ENCODE data around the gene RELB. TPM values are rescaled to one million over a fixed set of nuclear protein-coding genes. Genes with fewer than 3 reads are reported as not detected.

The RELB gene
- total RNA-seq, 1 donor from 2014 or later = 73.3 TPM

Other genes starting within 250 kb of the RELB start
- gene CBLC, start 223.6 kb upstream of the RELB start, total RNA-seq = not detected in 2 replicates
- gene BCAM, start 192.4 kb upstream of the RELB start, total RNA-seq = not detected in 2 replicates
- gene NECTIN2, start 155.2 kb upstream of the RELB start, total RNA-seq = 0.08 and 0.39 TPM in 2 replicates
- gene TOMM40, start 110.2 kb upstream of the RELB start, total RNA-seq = 209 and 211 TPM in 2 replicates
- 0.41 and 0.42 TPM in 2 replicates for gene APOE, start 95.7 kb upstream of the RELB start, total RNA-seq
- 1.2 TPM in 1 of 2 replicates, not detected in the other for gene APOC1, start 86.9 kb upstream of the RELB start, total RNA-seq
- not detected in 2 replicates for gene APOC4, start 59.2 kb upstream of the RELB start, total RNA-seq
- not detected in 2 replicates for gene APOC2, start 55.4 kb upstream of the RELB start, total RNA-seq
- gene CLPTM1, start 46.1 kb upstream of the RELB start, total RNA-seq = 86.1 and 93.1 TPM in 2 replicates
- 106 and 116 TPM in 2 replicates for gene CLASRP, start 37.6 kb downstream of the RELB start, total RNA-seq
- gene ZNF296, start 75.0 kb downstream of the RELB start, total RNA-seq = 4.3 and 4.7 TPM in 2 replicates
- gene GEMIN7, start 77.8 kb downstream of the RELB start, total RNA-seq = 46.8 and 53.6 TPM in 2 replicates
- 20.4 and 20.5 TPM in 2 replicates for gene PPP1R37, start 91.7 kb downstream of the RELB start, total RNA-seq
- gene NKPD1, start 159.5 kb downstream of the RELB start, total RNA-seq = 0.16 and 0.20 TPM in 2 replicates
- 18.4 and 22.8 TPM in 2 replicates for gene TRAPPC6A, start 176.8 kb downstream of the RELB start, total RNA-seq
- 10.4 and 10.5 TPM in 2 replicates for gene BLOC1S3, start 177.3 kb downstream of the RELB start, total RNA-seq
- gene EXOC3L2, start 243.9 kb downstream of the RELB start, total RNA-seq = not detected in 2 replicates
- 27.1 and 27.2 TPM in 2 replicates for gene MARK4, start 249.8 kb downstream of the RELB start, total RNA-seq